Kasumi-1 (cell line): Measurements from ENCODE around the gene SYT13.

ENCODE experiments used
- DNase-seq, 2 experiments: peaks; one replicate each; lab custom pipeline; 2025; lab: John Stamatoyannopoulos, UW

The SYT13 gene

DNA sequence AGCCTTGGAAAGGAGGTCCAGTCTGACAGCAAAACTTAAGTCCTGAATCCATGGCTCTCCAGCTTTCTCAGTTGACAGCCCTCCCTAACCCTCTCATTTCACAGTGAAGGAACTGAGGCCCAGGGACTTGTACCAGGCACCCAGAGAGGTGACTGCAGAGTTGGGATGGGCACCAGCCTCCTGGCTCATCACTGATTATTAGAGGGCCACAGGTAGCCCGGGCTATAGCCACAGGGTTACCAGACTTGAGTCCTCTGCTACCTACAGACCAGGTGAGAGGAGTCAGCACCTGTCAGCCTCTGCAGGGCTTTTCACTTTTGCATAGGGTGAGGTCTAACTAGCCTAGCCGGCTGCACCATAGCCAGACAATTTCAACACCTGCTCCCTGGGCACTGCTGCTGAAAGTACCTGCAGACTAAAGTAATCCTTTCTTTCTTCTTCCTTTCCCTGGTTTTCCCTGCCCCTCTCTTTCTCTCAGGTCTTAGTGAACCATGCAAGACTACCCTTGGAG is 37.6 kb downstream of the SYT13 start:
- DNase-seq = no peak

DNA sequence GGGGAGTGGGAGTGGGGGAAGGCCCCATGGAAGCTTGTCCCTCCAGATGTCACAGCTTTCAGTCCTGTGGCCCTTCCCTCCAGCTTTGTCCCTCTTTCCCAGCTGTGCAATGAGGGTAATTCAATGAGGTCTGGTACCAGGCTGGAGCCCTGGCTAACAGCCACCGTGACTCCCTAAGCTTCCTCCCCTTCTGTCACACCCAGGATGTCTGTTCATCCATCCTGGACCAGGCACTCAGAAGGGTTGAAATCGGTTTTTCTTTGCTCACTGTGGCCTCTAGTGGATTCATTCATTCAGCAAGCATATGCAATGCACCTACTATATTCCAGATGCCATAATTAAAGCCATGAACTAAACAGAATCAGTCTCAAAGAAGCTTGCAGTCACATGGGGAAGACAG is 38.7 kb downstream of the SYT13 start:
- DNase-seq = no peak

DNA sequence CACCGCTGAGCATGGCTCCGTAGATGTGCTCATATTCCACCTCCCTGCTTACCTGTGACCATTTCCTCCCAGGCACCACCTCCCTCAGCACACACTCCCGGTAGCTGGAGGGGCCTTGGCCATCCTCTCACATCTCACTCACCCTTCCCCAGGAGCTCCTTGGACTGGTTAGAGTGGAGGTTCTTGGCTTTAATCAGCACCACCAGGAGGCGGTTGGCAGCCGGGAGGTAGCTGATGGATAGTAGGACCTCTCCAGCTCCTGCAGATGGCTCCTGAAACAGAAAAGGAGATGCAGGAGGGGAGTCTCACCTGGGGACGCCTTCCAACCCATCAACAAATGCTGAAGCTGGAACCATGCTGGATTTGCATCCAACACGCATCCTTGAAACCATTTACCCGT is 39.9 kb downstream of the SYT13 start:
- DNase-seq = no peak

DNA sequence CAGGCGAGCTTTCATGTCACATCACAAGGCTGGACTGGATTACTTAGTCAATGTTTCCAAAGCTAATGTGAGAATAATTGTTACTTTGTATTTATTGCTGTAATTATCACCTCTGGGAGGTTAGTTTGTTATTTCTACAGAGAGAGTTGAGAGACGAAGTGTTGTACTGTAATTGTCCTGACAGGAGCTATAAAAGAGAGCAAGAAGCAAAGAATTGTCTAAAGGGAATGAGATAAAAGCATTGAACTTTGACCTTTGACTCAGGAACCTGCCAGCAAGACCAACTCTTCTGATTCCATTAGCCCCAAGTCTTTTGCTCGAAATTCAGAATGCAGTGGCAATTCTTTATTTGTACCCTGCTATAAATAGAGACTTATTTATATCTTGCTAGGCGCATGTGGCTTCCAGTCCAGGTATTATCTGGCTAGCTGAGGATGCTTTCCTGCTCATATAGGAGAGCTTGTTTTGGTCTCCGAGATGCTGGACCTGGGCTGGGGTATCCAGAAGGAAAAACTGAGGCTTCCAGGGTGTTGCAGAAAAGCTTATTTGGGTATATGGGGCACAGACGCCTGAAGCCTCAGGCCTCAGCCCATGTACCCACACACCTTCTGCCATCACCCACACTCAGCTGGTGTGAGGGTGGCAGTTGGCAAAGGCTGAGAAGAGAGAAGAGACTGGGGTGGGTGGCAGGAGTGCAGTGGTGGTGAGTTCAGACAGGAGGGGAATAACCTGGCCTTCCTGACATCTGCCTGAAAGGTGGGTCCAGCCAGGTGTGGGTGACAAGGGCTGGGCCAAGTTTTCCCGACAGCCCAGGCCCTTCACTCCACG is 40.7 kb downstream of the SYT13 start:
- no peak for DNase-seq

DNA sequence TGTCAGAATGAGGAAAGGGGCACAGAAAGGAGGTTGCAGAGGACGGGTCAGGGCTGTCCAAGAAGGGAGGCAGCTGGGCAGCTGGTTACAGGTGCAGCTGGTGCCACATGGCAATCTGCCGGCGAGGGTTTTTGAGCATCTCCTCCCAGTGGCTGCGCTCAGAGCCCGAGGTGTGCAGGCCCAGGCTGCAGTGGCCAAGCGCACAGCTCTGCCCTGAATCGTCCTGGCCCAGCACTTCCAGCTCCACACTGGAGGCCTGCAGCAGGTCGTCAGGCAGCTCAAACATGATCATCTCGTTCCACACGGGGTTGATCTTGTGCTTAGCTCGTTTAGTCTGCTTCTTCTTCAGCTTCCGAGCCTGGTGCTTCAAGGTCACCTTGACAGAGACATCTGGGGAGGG is 42.2 kb downstream of the SYT13 start:
- DNase-seq = no peak

DNA sequence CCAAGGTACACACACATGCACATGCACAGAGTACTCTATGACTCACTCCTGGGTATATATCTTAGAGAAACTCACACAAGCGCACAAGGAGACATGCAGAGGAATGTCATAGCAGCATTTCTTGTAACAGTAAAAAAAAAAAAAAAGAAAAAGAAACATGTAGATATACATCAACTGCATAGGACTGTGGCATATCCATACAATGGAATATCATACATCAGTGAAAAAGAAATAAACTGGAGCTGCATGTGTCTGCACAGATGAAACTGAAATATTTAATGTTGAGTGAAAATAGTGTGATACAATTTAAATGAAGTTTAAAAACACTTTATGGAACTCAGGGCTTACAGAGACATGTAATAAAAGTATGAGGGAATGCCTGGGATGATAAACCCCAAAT is 46.4 kb downstream of the SYT13 start:
- no peak for DNase-seq

DNA sequence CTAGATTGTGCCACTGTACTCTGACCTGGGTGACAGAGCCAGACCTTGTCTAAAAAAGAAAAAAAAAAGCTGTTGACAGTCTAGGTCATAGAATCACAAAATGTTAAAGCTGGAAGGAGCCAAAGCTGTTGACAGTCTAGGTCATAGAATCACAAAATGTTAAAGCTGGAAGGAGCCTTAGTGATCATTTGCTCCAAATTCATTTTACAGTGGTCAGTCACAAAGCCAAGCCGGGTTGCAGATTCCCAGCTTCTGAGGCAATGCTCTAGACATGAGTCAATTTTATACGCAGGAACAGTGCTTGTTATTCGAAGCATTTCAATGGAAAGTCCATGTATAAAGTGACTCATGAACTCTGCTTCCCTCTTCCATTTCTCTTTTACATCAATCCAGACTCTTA is 47.4 kb downstream of the SYT13 start:
- no peak for DNase-seq

DNA sequence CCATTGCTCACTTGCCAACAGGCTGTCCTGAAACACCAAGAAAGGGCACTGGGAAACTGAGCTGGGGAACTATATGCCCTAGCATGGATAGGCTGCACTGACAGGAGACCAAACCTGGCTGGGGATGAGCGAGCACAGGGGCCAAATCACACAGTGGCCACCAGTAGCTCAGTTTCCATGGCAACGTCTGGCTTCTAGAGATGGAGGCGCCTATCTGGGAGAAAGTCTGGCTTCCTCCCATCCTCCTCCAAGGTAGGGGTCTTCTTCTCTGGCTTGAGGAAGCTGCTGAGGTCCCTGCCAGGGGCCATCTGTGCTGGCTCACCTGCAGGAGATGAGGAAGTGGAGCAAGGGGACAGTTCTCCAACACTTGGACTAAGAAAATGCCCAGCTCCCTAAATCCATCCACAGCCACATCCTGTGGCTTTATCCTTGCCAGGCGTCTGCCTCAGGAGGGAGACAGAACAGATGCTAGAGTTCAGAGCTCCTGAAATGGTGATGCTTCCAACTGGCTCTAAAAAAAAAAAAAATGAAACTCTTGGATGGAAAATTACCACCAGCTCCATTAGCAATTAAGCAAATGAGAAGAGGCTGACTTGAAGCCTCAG is 48.3 kb downstream of the SYT13 start:
- DNase-seq = no peak

DNA sequence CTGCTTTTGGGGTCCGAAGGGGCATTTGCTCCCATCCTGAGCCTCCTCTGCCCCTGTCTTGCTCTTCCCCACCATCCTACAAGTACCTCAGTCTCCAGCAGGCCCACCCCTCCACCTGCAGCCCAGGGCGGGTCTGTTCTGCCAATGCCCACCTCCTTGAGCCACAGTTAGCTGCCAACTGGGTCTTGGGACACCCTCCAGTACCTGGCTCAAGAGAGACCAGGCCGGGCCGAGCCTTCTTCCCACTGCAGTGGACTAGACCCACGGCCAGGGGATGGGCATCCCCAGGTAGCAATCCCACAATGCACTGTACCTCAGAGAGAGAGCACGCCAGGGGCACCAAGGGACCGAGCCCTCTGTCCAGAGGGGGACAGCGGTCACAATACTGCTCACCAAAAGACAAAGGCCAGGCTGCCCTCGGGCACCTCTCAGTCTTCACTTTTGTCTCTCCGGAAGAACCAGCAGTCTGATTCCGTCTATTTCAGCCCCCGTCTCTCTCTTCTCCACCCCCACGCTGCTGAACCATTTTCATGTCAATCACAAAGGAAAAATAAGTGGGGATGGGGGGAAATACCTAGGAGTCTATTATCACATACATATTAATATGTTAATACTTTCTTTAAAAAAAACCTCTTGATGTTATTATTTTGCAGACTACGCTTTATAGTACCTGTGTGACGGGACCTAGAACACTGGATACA is 51.7 kb downstream of the SYT13 start:
- no peak for DNase-seq

DNA sequence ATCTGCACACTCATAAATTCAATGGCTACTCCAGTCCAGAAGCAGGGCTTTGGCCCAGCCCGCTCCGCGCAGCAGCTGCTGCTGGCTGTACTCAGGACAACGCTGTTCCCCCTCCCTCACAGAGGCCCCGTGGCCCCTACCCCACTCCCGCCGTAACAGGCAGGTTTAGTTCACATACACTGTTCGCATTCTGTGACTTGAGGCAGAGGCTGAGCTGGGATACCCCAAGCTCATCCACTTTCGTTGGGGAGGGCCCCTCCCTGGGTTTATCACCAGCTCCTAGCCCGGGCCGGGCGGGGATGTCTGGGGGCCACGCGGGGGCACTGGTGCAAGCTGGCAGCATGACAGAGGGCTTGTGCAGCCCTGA is 52.4 kb downstream of the SYT13 start:
- DNase-seq = no peak

DNA sequence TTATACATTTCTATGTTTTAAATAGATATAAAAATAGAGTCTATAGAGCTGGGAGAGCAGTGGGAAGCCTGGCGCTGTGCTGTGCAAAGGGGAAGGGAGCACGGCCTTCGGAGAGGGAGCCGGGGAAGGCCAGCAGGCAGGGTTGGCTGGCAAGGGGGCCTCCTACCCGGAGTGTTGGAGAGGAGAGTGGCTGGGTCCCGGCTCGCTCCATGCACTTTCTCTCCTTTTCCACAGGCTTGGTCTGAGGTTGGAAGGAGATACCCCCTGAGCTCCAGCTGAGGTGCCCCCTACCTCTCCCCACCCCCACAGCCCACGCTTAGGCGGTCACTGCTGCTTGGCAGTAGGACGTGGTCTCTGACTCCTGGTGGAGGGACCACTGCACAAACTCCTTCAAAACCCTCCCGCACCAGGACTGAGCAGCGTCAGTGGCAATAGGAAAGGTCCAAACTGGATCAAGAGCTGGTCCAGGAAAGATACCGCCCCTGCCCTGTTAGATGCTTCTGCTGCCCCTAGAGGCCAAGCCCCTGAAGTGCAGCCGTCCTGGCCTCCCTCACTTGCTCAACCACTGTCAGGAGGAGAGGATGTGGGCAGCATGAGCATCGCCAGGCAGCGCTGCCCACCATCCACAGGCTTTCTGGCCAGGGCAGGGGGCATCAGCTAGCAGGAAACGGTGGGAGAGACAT is 52.9 kb downstream of the SYT13 start:
- peak; percentile 58 to 66 for DNase-seq

DNA sequence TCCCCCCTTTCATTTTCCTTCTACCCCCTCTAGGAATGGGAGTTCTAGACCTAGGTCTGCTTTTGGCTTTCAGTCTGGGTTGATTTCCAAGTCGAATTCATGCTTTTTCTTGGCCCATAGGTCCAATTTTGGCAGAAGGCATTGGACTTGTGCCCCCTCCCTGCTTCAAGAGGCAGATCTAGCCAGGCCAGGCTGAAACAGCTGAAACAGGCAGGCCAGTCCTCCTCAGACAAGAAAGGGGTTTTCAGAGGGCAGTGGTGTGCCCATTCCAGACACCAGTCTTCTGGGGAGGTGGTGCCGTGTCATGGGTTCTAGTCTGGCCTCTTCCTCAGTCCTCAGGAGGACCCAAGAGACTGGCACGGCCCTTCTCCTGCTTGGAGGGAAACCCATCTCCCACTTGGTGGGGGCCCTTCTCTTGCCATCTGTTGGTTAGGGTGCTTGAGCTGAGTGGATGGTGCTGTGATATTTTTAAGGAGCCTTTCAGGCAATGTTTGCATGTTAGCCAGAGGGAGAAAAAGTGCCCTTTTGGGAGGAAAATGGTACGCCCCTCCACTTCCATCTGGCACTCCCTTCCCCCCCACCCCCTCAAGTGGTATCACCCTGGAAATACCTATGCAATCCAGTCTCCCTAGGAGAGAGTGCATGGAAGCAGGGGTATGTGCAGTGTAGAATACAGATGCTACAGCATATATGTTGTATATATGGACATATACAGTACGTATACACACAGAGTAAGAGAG is 53.6 kb downstream of the SYT13 start:
- DNase-seq = no peak

DNA sequence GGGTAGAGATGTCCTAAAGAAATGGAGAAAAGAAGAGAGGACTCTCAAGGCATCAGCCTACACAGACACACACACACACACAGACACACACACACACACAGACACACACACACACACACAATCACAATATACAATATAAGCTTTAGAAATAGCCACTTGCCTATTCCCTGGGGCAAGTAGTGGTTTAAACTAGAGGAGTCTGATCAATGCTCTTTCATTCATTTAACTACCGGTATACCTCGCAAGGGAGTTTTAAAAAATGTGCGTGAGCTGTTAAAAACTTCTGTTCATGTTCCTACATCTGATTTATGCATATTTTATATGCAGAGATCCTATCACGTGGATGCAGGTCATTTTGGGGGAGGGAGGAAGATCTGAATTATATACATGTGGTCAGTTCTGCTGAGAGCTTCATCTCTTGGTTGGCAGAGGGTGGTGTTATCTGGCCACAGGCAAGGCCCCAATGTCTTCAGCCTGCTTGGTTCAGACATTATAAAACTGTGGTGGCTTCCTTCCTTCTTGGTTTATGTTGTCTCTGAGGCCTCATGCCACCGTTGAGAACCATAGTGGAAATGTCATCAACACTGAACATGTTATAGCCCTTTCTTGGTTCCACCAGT is 56.6 kb downstream of the SYT13 start:
- no peak for DNase-seq

DNA sequence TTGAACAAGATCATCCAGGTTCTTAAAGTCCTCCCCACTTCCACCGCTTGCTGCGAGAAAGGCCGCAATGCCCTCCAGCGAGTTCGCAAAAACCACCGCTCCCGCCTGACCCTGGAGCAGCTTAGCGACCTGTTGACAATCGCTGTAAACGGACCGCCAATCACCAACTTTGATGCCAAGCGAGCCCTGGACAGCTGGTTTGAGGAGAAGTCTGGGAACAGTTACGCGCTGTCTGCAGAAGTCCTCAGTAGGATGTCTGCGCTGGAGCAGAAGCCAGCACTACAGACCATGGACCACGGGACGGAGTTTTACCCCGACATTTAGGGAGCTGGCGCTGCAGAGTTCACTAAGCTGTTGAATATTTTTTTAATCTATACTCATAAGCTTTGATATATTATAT is 58.3 kb downstream of the SYT13 start:
- DNase-seq = no peak

DNA sequence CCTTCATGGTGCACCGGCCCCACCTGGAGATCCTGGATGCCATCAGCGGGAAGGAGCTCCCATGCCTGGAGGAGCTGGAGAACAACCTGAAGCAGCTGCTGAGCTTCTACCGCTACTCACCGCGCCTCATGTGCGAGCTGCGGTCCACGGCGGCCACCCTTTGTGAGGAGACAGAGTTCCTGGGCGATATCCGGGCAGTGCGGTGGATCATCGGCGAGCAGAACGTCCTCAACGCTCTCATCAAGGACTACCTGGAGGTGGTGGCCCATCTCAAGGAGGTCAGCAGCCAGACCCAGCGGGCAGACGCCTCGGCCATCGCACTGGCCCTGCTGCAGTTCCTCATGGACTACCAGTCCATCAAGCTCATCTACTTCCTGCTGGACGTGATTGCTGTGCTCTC is 59.2 kb downstream of the SYT13 start:
- DNase-seq = no peak

DNA sequence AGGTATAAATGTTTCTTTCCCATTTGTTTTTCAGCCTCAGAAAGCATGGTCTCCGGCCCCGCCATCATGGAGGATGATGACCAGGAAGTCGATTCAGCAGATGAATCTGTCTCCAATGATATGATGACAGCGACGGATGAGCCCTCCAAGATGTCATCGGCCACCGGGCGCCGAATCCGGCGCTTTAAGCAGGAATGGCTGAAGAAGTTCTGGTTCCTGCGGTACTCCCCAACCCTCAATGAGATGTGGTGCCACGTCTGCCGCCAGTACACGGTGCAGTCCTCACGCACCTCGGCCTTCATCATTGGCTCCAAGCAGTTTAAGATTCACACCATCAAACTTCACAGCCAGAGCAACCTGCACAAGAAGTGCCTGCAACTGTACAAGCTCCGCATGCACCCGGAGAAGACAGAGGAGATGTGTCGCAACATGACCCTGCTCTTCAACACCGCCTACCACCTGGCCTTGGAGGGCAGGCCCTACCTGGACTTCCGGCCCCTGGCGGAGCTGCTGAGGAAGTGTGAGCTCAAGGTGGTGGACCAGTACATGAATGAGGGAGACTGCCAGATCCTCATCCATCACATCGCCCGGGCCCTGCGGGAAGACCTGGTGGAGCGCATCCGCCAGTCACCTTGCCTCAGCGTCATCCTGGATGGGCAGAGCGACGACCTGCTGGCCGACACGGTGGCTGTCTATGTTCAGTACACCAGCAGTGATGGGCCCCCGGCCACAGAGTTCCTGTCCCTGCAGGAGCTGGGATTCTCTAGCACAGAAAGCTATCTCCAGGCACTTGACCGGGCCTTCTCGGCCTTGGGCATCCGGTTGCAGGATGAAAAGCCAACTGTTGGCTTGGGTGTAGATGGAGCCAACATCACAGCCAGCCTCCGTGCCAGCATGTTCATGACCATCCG is 59.9 kb downstream of the SYT13 start:
- no peak for DNase-seq

DNA sequence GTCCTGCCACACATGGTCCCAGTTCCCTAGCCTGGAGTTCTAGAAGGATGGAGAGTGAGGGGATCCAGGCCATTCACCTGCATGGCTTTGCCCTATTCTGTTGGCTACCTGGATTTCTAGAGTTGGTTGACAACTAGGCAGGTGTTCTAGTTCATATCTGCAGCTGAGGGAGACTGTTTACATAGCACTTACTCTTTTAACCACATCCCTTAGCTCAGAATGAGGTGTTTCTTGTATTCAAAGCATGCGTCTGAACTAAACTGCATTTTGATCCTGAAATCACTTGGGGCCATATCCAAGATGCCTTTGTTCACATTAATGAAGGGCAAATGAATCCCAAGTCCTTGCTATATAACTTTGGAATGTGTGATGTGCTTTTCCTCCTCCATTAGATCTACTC is 60.9 kb downstream of the SYT13 start:
- DNase-seq = no peak

DNA sequence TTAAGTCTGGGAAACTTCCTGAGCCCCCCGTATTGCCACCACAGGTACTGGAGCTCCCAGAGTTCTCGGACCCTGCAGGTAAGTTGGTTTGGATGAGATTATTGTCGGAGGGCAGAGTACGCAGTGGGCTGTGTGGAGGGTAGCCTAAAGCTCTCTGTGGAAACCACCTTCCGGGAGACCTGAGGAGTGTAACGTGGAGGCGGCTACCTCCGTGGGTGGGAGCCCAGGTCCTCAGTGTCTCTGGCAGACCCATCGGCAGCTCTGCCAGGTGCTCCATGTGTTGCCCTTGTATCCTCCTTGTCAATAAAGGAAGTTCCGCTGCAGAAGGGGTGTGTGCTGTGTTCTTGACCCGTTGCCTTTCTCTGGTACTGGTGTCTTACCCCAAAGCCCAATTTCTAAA is 61.4 kb downstream of the SYT13 start:
- no peak for DNase-seq

DNA sequence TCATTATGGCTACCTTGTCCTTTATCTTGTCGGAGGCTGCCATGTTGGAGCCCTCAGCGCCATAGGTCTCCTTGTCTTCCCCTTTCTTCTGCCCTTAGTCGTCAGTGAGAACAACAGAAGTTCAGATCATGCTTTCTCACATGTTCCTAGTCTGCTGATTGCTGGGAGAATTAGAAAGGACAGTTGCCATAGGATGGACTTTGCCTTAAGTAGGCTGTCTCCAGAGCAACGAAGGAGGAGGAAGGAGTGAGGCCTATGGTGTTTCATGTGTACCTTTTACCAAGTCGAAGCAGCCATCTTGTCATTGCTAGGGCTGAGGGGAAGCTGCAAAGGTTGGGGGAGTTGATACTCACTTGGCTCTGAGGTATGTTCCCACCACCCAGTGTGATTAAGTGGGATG is 62.6 kb downstream of the SYT13 start:
- DNase-seq = no peak

DNA sequence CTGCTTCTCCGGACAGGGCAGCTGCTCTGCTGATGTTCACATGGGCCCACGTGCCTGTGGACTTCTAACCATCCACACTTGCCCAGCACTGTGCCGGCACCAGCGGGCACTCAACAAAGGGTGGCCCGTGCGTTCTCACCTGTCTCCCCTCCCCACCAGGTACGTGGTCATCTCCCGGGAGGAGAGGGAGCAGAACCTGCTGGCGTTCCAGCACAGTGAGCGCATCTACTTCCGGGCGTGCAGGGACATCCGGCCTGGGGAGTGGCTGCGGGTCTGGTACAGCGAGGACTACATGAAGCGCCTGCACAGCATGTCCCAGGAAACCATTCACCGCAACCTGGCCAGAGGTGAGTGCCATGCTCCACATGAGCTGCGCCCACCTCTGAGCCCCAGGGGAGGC is 66.7 kb downstream of the SYT13 start:
- no peak for DNase-seq
